Stimulated activated CD8-positive, alpha-beta memory T cell treated with anti-CD3 and anti-CD28 coated beads, Interleukin-7, amount 100 ng/mL, for 4 hours (primary cell): Measurements from ENCODE around the gene GSTM3.
A peak's percentile ranks its signal among the peaks of the same experiment; 100 is the strongest.
"Not testable (repeated sequence)": the region's sequence is repeated elsewhere in the genome, so short reads cannot be mapped to it uniquely, and the experiment has no call there.

Experiments used
- DNase-seq, 2 donors: peaks; one replicate each; pipeline ENCODE4 v3.0.0-alpha.2; 2020; ENCODE audit warnings: low read depth in 2 of 2

GSTM3 gene

GRCh38 chr1:109762039-109762585, 21.3 kb upstream of the GSTM3 start:
- DNase-seq: no peak

DNA sequence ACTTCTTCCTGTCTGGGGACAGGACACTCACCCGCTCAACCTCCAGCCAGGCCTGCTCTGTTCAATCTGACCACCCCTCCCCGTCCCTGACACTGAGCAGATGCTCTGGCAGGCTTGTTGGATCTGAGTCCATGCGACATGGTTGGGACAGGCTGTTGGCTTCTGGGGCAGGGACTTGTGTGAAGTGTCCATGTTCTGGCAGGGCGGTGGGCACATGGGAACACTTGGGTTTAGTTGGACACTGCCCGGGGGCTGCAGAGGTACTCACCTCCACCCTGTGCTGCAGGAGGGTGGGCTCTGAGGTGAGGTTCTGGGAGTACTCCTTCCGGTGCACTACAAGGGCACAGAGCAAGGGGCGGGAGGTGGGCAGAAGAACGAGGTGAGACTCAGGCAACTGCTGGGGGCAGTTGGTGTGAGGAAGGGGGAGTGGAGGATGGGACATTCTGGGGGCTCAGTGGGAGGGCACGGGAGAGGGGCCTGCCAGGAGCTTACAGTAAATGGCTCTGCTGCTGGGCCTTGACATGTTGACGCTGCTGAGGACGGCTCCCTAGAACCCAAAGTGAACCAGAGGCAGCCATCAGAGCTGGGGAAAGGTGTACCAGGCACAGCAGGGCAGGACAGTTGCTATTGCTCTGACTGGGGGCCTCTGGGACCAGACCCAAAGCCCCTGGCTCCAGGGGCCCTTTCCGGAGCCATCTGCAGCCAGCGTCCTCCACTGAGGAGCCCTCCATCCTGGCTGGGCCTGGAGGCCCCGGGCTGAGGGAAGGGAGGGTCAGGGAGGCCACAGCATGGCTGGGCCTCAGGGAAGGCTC, 20.6 kb upstream of the GSTM3 start:
- no peak for DNase-seq

DNA sequence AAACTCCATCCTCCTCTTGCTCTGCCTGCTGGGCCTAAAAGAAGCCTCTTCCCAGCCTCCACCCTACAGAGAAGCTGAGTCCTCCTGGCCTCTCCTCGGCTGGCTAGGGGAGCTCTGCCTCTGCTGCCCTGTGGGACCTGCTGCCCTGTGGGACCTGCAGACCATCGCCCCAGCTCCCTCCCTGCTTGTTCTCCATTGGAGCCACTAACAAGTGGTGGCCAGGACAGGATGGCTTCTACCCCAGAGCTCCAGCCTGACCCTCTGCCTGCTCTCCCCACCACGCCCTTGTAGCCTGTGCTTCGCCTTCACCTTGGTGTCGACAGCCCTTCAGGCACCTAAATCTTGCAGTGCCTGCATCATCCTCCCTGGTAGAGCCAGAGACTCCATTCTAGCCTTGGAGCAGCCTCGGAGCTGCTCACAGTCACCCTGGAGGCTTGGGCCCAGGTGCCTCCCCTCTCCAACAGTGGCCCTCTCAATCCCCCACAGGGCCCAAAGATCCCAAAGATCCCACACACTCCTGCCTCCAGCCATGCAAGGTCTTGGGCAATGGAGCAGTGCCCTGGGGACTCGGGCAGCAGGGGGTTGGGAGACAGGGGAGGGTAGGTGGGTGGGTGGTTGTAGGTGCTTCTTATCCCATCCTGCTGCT, 19.9 kb upstream of the GSTM3 start:
- DNase-seq: no peak

GRCh38 chr1:109759513-109760334, 18.9 kb upstream of the GSTM3 start:
- DNase-seq: no peak

DNA sequence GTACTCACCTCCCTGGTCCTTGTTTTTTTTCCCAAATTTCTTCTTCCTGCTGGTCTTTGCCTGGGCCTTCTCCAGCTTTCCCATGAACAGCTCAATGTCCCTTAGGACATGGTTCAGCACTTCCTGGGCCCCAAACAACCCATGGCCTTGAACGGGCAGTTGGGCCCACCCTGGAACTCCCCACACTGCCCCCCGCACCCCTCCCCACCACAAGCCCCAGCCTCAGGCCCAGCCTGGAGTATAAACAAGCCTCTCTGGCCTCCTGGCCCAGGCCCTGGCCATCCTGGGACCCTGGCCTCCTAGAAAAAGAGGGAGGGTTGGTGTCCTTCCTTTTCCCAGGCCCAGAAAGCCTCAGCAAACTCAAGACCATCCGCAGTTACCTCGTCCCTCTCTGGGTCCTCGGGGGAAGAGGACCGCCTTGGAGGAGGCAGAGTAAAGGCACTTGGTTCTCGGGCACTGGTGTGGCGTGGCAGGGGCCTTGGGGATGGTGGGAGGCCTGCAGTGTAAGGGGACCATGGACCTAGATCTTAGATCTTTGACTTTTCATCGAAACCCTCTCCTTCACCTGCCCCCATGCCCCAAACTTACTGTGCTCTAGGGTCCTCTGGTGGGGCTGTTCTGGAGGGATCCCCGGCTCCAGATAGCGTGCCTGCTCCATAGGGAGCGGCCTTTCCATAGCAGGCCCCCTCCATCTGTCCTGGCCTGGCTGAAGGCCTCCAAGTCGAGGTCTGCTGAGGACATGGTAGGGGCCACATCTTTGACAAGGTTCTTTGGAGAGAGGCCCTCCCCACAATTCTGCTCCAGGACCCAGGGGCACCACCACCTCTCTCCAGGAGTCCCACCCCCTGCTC, 17.3 kb upstream of the GSTM3 start:
- no peak for DNase-seq

DNA sequence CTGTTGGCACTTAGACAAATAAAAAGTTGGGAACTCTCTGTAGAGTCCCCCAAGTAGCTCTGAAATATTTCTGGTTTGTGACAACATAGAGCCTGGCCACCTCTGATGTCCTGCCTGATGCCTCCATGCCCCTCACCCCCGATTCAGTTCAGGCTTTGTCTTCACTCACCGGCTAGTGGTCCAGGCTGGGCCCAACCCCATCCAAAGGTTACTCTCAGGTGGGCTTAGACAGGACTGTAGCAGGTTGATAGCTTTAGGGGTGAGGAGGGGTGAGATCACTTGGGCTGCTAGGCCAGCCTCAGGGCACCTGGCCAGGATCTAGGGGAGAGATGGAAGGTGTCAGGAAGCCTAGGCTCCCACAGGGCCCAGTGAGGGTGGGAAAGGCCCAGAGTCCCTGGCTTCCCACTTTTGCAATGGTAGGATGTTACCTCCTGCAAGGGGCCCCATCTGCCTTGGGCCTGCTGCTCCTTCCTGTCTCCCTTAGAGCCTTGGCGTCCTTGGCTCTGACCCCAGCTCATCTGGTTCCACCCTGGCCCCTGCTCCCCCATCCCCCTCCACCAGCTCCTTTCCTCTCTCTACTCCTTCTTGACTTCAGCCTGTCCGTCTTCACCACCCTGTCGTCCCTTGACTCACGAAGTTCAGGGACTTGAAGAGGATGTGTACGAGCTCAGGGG, 16.1 kb upstream of the GSTM3 start:
- no peak for DNase-seq

DNA sequence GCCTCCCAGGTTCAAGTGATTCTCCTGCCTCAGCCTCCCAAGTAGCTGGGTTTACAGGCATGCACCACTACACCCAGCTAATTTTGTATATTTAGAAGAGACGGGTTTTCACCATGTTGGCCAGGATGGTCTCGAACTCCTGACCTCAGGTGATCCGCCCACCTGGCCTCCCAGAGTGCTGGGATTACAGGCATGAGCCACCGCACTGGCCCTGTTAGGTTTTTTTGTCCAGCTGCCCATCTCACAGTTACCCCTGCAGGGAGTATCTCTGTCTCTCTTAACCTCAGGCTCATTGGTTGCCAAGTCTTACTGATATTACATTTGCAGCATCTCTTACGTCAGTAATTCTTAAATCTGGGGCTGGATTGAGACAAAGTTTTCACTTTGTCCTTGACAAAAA, 15.5 kb upstream of the GSTM3 start:
- DNase-seq: not testable (repeated sequence)

DNA sequence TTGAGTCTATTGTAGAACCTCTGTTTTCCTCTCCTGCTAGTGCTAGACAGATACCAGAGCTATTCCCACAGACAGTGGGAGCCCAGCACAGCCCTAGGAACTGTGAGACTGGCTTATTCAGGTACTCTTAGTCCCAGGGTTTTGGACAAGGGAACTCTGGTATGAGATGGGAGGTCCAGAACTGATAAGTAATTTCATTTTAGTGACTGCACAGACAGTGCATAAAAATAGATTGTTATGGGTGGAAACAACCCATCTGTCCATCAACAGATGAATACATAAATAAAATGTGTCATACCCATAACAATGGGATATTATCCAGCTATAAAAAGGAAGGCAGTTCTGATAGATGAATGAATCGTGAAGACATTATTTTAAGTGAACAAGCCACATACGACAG, 13.9 kb upstream of the GSTM3 start:
- no peak for DNase-seq

DNA sequence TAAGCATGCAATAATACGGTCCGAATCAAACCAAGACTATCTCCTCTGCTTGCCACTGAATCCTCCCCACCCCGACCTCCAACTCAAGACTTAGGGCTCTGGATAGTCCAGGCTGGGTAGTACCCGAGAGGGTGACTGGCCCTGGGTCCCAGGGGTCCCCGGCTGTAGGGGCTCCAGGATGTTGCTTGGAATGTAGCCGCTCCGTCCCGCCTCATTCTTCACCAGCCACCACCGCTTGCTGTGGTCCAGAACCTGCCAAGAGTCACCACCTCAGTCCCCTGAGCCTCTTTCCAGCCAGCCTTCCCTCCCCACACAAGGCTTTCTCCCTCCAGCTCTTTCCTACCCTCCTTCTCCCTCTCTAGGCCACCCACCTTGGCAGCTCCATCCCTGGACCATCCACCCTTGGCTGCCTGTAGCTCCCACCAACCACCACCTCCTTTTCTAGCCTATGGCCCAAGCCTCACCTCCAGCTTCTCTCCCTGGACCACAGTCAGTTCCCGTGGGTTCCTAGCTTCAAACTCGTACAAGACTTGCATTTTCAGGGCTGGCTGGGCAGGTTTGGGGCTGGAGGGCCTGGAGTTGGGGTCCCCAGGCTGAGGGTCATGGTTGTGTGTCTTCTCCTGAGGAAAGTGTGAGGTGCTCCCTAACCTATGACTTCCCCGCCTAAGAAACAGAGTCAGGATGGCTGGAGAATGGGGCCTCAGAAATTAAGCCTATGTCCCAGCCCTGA, 10.9 kb upstream of the GSTM3 start:
- no peak for DNase-seq

DNA sequence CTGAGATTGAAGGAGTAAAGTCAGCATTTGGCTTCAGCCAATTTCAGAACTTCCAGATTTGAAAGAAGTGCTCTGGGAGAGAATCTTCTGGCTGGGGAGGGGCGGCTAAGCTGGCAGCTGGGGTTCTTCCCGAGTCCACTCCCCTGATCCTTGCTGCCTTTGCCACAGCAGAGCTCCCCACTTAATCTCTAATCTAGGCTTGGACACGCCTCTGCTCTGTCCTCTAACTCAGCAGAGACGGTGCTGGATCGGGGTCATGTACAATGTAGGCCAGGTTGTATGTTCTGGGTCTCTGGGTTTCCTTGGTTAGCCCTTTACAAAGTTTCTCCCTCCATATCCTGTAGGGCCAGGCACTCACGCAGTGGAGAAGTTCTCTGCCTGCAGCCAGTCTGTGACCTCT, 10.1 kb upstream of the GSTM3 start:
- DNase-seq: no peak

DNA sequence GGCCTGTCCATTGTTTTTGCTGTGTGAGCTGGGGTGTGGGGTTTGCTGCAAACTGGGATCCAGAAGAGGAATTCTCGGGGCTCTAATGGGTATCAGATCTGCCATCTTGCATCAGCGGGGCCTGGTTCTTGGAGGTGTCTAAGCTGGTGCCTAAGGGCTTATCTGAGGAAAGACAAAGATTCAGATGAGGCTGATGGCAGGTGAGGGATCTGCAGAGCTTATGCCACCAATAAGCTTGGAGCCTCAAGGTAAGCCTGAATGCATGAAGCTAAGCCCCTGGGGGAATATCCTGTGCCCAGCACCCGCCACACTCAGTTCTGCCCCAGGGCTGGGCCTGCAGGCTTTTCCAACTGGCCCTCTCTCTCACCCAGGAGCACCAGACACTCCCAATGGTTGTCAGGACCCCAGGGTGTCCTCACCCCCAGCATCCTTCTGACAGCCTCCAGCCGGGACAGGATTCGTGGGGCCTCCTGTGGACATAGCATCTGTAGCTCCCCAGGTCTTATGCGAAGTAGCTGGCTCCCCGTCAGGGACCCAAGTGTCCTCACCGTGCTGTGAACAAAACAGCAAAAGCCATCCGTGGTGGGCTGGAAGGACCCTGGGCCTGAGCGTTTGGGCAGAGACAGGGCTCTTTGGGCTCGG, 9.5 kb upstream of the GSTM3 start:
- no peak for DNase-seq

- no peak for DNase-seq
These were observed 8.4 kb upstream of the GSTM3 start for GRCh38 chr1:109749221-109749620.

DNA sequence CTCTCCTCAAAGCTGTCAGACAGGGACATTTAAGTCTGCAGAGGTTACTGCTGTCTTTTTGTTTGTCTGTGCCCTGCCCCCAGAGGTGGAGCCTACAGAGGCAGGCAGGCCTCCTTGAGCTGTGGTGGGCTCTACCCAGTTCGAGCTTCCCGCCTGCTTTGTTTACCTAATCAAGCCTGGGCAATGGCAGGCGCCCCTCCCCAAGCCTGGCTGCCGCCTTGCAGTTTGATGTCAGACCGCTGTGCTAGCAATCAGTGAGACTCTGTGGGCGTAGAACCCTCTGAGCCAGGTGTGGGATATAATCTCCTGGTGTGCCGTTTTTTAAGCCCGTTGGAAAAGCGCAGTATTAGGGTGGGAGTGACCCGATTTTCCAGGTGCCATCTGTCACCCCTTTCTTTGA, 7.5 kb upstream of the GSTM3 start:
- DNase-seq: not testable (repeated sequence)

DNA sequence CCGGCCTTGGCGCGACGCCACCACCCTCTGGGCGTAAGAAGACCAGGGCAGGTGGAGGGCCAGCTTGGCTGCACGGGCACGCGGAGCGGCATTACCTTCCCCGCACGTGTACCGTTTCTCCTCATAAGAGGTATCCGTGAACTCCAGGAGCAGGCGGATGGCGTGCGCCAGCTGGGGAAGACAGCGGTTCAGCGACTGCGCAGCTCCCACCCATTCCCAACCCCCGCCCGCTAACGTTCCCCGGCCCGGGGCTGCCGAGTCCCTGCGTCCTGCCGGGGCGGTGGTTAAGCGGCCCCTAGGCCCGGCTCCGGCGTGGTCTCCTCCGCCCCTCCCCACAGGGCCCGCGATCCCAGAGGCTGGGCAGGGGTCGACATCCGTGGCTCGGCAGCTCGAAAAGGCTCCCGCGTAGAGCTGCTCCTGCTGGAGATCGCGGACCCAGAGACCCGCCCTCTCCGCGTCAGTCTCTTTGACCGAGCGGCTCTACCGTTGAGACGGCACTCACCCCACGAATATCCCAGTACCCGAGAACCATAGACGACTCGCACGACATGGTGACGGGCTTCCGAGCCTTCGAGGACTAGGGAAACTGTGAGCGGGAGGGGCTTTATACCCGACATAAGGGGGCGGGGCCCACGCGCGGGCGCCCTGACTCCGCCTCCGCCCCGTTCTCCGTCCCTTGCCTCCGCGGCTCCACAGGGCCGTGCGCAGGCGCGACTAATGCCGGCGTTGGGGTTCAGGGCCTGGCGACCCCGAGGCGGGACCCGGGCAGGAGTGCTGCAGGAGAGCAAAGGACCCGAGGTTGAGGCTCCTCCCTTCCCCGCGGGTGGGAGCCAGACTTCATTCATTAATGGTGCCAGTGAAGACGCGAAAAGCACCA, 862 bp downstream of the GSTM3 start:
- DNase-seq: peak; percentile 66 to 78

DNA sequence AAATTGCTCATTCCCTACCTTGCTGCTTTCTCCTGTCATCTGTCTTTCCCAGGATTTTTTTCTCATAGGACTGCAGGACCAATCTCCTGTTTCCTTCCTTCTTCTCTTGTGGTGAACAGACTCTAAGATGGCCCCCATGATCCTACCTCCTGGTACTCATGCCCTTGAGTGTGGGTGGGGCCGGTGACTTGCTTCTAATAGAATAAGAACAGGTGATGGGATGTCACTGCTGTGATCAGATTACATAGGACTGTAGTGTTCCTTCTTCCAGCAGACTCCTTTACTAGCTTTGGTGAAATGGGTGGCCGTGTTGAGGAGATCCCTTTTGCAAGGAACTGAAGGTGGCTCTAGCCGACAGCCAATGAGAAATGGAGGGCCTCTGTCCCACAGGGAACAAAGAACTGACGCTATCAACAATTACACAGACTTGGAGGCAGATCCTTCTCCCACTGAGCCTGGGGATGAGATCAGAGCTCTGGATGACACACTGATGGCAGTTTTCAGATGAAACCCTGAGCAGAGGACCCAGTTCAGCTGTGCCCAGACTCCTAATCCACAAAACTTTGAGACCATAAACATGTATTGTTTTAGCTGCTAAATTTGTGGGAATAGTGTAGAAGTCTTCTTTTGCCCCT, 7.5 kb downstream of the GSTM3 start:
- no peak for DNase-seq

- DNase-seq: no peak
These were observed 8.4 kb downstream of the GSTM3 start for GRCh38 chr1:109732390-109732881.

DNA sequence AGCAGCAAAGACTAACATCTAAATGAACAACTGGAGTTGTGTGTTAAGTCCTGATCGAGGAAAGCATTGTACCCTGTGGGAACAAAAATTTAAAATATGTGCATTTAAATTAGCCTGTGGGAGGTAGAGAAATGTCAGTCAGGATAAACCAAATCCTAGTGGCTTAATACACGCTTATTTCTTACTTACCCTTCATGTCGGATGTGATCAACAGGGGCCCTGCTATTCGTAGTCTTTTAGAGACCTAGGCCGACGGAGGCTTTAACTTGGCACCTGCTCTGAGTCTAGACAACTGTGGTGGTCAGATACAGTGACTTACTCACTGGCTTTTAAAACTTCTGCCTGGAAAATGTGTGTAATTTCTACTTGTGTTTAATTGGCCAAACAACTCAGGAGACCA, 10.2 kb downstream of the GSTM3 start:
- DNase-seq: no peak

- no peak for DNase-seq
These were observed 12.0 kb downstream of the GSTM3 start for GRCh38 chr1:109728870-109729269.
